GM21526 (cell line): Measurements from ENCODE around the gene APBA2.

Experiments
- ATAC-seq: cut with Tn5 transposase; IDR thresholded peaks from one replicate; pipeline ENCODE4 v1.9.1; 2021; ENCODE audit warnings: moderate library complexity; ENCODE audit not compliant: unreplicated experiment, low FRiP score

APBA2 gene

DNA sequence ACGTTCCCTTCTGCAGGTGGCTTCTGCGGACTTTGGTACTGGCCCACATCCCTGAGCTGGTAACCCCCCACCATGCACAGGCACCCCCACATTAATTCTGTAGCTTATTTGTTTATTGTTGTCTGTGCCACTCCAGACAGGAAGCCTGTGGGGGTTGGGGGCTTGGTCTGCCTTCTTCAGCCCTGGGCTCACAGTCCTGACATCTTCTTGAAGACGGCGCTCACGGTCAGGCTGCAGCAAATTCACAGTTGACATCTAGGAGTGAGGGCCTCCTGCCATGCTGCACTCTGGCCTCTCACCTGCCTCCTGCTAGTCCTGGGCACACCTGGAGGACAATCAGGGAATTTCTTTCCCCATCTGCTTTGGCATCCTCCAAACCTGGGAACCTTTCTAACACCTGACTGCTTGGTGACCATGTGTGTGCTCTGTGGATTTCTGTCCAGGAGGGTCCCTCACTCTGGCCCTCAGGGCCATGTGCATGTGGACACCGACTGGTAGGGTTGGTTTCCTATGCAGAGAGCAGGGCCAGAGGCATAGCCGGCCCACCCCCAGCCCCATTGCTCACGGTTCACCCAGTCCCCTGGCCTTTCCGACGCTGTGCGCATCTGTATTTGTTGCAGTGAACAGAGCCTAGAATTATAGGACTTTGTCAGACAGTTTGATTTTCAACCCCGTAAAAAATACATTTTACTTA, 68.8 kb downstream of the APBA2 start:
- no peak for ATAC-seq

DNA sequence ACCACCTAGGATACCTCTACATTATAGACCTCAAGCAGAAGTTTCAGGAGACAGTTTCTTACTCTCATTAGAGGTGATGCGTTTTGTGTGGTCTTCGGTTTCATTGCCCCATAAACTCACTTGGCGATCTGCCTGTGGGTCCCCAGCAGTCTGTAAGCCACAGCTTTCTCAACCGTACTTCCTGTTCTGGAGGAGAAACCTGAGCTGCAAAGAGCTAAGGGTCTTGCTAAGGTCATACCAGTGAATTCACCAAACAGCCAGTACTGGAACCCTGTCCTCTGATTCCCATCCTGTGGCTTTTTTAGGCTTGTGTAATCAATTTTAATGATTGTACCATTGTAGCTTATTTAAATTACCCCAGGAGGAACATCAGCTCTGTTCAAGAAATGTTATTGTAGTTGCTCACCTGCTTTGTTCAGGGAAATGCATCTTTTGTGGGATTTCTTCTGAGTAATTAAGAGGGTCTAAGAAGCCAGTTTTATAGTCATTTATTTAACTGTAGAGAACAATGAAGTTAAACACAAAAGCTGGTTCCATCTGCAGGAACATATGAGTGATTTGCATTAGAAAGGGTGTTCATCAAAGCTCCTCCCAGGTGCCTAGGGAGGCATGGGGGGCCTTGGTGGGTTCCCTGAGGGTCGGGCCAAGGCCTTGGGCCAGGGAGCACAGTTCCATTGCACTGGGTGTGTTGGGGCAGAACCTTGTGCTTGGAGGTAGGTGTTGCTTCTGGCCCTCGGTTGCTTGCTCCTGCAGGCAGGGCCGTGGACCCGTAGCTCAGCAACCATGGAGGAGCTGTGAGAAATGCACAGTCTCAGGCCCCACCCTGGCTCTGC, 69.6 kb downstream of the APBA2 start:
- ATAC-seq, result peak; percentile 53

DNA sequence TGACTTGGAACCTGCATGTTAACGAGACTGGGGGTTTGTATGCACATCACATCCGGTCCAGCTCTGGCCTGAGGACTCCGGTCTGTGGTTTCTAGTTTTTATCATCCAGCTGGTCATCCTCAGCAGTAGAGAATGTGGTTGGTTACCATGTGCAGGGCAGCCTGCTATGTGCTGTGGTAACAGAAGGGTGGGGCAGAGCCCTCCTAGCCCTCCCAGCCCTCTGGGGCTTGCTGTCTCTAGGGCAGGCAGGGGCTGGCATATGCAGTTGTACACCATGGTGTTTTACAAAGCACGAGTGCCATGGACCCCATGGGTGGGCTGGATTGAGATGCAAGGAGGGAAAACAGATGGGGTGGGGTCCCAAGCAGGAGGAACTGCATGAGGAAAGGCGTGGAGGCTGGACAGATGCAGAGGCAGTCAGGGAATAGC, 70.2 kb downstream of the APBA2 start:
- no peak for ATAC-seq

DNA sequence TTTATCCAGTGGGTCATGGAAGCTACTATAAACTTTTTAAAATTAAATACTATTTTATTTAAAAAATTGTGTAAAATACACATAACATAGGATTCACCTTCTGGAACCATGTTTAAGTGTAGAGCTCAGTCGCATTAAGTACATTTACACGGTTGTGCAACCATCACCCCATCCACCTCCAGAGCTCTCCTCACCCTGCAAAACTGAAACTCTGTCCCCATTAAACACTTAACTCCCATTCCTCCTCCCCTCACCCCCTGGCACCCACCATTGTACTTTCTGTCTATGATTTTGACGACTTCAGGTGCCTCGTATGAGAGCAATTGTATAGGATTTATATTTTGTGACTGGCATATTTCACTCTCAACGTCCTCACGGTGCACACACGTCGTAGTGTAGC, 70.7 kb downstream of the APBA2 start:
- no peak for ATAC-seq

DNA sequence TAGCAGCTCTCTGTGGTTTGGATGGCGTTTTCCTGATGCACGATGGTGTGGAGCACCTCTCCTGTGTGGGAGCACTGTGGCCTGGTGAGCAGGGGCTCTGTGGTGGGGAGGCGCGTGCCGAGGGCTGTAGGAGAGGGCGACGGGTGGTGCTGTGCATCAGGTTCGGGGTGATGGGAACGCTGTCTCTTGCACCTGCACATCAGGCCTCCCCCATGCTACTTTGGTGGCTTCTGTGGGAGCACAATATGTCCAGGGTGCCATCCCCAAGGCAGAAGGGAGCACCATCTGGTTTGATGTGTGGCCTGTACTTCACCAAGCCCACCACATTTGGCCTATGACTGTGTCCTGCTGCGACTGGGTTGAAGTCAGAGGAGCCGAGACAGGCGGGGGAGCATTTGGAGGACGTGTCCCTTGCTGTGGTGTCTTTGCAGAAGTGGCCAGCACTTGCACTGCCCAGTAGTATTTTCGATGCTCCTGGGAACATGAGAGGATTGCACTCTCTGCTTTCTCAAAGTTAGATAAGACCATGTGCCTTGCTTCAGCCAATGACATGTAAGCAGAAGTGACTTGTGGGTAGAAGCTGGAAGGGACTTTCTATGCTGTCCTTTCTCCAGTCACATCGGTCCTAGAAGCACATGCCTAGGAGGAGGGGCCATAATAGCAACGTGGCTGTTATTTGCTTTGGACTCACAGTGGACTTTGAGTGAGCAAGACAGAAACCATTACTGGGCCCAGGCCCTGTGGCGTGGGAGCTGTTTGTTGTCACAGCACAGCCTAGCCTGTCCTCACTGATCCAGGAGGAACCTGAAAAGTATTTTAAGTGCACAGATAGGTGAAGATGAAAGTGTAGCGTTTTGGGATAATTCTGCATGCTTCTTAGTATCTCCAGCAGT, 72.1 kb downstream of the APBA2 start:
- ATAC-seq, result no peak

DNA sequence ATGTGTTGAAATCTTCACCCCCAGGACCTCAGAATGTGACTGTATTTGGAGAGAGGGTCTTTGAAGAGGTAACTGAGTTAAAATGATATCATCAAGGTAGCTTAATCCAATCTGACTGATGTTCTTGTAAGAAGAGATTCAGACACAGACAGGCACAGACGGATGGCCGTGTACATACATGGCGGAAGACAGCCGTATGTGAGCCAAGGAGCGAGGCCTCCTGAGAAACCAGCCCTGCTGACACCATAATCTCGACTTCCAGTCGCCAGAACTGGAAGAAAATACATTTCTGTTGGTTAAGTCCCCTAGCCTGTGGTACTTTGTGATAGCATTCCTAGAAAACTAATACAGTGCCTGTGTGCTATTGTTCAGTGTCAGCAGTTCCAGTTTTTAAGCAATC, 73.6 kb downstream of the APBA2 start:
- ATAC-seq, result no peak

DNA sequence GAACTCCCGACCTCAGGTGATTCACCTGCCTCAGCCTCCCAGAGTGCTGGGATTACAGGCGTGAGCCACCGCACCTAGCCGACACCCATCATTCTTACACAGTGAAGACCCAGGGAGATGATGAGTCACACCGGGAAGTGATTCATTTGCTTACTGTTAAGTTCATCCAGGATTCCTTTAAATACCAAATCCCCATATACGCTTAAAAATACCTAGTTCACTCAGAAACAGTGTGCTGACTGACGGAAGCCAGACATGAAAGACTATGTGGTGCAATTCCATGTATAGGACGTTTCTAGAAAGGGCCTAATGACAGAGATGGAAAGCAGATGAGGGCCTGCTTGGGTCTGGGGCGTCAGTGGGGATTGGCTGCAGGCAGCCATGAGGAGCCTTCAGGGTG, 75.2 kb downstream of the APBA2 start:
- no peak for ATAC-seq

DNA sequence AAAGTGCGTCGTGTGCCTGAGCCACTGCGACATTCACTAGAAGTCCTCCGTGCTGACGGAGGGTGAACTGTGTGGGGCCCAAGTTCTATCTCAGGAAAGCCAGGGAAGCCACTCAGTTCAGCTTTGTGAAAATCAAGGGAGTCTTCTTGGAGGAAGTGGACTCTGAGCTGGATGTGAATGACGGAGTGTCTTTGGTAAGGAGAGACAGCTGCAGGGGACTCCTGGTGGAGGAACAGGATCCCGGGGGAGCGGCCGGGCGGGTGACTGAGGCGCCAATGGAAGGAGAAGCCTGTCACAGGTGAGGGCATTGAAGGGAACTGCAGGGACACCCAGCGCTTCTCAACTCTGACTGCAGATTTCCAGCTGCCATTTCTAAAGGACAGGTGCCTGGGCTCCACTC, 75.6 kb downstream of the APBA2 start:
- ATAC-seq, result no peak

DNA sequence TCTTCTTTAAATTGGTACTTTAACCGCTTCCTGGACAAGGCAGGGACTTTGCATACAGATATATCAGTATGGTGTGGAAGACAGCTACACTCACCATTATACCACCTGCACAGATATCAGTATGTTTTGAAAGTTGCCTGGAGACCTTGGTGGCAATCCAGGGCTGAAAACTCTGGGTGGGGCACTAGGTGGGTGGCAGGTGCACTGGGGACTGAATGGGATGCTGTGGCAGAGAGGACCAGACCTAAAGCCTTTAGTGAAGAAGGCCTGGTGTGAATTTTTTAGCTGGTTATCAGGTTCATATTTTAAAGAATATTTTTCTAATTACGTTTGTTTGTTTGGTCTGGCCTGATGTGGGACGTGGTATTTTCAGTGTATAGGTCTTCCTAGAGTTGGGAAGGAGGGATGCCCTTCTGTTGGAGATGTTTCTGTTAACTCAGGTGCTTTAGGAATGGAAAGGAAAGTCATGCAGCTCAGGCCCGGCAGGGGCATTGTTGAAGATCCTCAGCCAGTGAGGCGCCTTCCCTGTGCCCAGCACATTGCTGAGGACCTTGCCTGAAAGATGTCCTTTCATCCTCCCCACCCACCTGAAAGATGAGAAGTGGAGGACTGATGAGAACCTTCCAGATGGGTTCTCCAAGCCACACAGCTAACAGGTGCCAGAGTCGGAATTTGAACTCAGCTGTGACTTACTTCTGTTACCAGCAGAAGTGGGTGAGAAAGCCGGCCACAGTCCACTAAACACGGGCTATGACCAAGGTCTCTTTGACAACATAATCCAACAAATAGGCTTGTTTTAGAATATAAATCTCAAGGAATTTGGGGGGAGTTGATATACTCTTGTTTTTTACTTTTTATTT, 77.3 kb downstream of the APBA2 start:
- no peak for ATAC-seq

DNA sequence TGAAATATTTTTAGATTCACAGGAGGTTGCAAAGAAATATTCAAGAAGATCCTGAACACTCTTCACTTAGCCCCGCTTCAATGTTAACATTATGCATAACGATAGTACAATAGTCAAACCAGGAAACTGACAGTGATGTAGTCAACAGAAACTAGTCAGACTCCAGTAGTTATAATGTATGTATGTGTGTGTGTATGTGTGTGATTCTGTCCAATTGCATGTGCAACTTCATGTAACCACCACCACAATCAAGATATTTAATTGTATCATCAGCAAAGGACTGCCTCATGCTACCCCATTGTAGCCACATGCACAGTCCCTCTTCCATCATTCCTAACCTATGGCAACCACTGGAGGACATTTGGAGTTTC, 77.9 kb downstream of the APBA2 start:
- no peak for ATAC-seq

DNA sequence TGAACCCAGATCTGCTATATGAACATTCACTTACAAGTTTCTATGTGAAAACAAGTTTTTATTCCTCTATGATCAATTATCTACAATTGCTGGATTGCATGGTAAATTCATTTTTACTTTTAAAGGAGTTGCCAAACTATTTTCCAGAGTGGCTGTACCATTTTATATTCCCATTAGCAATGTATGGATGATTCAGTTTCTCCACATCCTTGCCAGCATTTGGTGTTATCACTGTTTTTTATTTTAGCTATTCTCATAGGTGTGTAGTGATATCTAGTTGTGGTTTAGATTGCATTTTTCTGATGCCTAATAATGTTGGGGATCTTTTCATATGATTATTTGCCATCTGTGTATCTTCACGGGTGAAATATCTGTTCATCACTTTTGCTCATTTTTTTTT, 78.3 kb downstream of the APBA2 start:
- ATAC-seq, result no peak

DNA sequence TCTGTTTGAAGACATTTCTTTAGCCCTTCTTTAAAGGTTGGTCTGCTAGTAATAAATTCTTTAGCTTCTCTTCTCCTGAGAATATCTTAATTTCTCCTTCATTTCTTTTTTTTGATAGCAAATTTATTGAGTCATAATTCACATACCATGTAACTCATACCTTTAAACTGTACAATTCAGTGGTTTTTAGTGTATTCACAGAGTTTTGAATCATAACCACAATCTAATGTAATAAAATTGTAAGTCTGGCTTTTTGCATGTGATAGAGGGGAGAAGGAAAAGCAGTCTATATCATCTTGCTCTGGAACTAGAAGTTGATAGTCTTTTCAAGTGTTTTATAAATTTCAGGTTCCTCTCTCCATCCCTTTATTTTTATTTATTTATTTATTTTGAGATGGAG, 81.3 kb downstream of the APBA2 start:
- no peak for ATAC-seq

DNA sequence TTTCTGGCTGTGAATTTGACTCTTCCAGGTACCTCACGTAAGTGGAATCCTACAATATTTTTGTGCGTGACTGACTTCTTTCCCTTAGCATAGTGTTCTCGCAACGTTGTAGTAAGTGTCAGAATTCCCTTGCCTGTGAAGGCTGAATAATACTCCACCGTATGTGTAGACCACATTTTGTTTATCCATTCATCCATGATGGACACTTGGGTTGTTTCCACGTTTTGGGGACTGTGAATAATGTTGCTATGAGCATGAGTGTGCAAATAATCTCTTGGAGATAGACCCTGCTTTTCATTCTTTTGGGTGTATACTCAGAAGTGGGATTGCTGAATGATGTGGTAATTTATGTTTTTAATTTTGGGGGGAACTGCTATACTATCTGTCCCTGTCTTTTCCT, 82.2 kb downstream of the APBA2 start:
- ATAC-seq, result no peak

DNA sequence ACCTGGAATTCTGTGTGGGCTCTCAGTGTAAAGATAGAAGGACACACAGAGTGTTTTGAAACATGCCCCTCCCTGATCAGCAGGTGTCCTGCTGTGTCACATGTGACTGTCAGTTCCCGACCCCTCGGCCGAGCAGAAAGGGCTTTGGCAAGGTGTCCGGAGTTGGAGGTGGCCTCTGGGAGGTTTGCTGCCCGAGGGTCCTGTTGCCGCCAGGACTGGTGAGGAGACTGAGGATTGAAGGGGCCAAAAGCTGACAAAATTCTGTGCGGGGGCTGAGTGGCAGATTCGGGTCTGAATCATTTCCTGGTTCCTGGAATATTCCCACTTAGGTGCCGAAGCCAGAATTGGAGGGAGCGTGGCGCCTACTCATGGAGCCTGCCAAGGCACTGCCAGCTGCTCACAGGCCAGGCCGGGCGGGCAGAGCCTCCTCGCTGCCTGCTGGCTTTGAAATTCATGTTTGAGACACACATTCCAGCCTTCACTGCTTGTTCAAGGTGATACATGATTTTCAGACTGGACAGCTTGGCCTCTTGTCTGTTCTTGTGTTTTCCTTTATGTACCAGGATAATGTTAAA, 83.8 kb downstream of the APBA2 start:
- ATAC-seq, result no peak

DNA sequence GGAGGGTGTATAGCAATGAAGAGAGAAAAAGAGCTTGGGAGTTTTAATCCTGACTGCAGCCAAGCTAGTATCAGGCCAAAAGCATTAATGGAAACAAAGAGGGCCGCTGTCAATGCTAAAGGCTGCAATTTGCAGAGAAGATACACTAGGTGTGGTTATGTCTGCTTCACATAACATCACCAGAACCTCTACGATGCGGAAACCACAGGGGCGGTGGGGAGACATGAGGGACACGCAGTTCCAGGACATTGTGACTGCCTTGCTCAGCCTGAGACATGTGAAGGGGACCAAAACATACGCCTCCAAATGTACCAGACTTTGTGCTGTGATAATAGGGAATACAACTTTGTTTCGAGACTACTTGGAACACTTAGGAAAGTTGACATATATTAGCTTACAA, 88.4 kb downstream of the APBA2 start:
- no peak for ATAC-seq

DNA sequence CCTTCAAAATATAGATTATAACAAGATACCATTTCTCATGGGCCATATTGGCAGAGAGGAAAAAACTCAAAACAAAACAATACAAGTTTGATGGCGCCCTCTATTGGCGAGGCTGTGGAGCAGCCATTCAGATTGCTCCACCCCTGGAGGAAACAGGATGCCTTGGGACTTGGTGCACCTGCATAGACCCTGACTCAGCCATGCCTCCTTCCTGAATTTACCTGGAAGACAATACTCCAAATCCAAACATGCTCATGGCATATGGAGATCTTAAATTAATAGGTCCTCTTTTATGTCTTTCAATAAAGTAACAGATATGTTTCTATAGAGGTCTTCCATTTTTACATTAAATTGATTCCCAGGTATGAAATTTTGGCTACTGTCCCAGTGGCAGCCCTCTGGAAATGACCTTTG, 90.0 kb downstream of the APBA2 start:
- no peak for ATAC-seq

DNA sequence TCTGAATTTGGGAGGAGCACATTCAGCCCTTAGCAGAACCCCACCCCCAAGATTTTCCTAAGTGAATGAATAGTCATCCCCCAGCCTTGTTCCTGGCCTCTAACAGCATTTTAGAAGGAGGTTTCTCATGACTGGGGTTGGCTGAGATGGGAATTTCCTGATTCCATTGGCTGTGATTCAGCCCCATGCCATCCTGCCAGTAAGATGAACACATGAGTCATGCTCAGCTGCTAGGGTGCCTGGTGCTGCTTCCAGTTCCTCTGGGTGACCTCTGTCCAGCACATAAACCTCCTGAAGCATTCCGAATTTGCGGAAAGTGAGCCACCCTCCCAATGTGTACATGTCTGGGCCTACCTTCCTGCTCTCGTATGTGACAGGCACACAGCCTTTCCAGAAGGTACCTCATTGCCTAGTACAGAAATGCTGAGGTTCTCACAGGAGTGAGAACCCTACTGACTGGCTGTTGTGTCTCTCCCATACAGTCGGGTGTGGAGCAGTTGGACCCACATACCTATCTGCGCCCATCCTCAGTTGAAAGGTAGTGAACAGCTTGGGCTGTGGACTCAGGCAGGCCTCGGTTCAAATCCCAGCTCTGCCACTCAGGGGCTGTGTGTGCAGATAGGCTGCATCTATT, 91.7 kb downstream of the APBA2 start:
- ATAC-seq, result no peak

DNA sequence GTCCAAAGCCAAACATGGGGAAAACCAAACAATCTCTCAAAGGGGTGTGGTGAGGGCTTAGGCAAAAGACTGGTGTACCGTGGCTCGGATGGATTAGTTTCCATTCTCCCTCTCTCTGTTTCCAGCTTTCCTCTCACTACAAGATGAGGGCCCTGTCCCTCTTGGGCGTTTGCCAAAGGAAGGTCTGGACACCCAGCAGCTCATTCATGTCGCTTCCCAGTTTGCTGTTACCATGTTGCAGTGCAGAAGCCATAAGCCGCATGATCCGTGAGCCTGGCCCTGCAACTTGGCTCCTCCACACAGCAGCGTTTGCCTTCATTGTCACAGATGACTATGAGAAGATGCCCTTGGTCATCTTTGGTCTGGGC, 92.2 kb downstream of the APBA2 start:
- ATAC-seq, result no peak

DNA sequence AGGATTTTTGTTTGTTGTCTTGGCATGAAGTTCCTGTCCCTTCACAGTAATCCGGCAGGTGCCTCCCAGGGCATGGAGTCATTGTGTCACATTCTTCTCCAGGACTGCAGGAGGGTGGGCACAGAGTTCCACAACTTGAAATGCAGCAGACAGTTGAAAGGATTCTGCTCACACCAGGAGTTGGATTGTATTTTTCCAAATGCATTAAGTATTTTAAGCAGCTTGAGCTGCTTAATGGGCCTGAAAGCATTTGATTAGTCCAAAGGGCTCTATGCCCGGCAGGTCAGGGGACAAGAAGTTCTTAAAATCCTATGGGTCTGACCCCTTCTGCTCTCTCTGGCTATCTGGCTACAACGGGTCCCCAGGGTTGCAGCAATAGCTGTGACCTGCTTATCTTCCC, 92.9 kb downstream of the APBA2 start:
- ATAC-seq, result no peak
